Cardiac muscle cell (in vitro differentiated cells and primary cell): ENCODE results near the gene VAV3. TPM values are rescaled to one million over a fixed set of nuclear protein-coding genes. Genes with fewer than 3 reads are reported as not detected.

ENCODE experiments used
- DNase-seq, 2 donors: peaks; one replicate each; pipeline versions ENCODE4 v3.0.0 to v3.0.0-alpha.2; 2010 to 2017; ENCODE audit warnings: low read depth in 1 of 2, low spot score in 1 of 2
- H3K27ac ChIP-seq: fragments of 200-600 bp; sonication (generic); 2 replicates; pipeline ENCODE4 v1.5.1; 2016
- H3K27me3 ChIP-seq: fragments of 200-600 bp; sonication (generic); 2 replicates; pipeline ENCODE4 v1.6.0; 2016; ENCODE audit warnings: control low read depth
- H3K36me3 ChIP-seq: fragments of 200-600 bp; sonication (generic); 2 replicates; pipeline ENCODE4 v1.5.1; 2016; ENCODE audit warnings: control low read depth
- H3K4me1 ChIP-seq: fragments of 200-600 bp; sonication (generic); 2 replicates; pipeline ENCODE4 v1.8.1; 2017; ENCODE audit warnings: low read depth, mild to moderate bottlenecking, mixed run types
- H3K4me3 ChIP-seq: fragments of 200-600 bp; sonication (generic); 2 replicates; pipeline ENCODE4 v1.5.1; 2016; ENCODE audit warnings: mild to moderate bottlenecking
- H3K9me3 ChIP-seq: fragments of 200-600 bp; sonication (generic); 2 replicates; pipeline ENCODE4 v1.5.1; 2017; ENCODE audit warnings: low read depth, mild to moderate bottlenecking, control low read depth
- polyA plus RNA-seq: library from polyadenylated mRNA; unstranded; fragments of >200 nt; fragmentation: Nextera tagmentation; extraction: Ambion mirVana; gene quantifications from 2 replicates; pipeline ENCODE4 v1.2.1, GENCODE V29; 2016
- total RNA-seq: library from RNA; depleted of rRNA; stranded (reverse); fragments of >200 nt; gene quantifications from 2 replicates; pipeline ENCODE4 v1.2.3, GENCODE V29; 2016
- TF ChIP-seq, protein P1 (sequence below): IDR thresholded peaks from 2 replicates; pipeline ENCODE4 v1.5.1; 2012; ENCODE audit warnings: low read depth, mild to moderate bottlenecking, low read length

Gene VAV3
- total and polyA plus RNA-seq, 2 experiments from 2014 or later: 0.33 to 0.86 TPM

DNA sequence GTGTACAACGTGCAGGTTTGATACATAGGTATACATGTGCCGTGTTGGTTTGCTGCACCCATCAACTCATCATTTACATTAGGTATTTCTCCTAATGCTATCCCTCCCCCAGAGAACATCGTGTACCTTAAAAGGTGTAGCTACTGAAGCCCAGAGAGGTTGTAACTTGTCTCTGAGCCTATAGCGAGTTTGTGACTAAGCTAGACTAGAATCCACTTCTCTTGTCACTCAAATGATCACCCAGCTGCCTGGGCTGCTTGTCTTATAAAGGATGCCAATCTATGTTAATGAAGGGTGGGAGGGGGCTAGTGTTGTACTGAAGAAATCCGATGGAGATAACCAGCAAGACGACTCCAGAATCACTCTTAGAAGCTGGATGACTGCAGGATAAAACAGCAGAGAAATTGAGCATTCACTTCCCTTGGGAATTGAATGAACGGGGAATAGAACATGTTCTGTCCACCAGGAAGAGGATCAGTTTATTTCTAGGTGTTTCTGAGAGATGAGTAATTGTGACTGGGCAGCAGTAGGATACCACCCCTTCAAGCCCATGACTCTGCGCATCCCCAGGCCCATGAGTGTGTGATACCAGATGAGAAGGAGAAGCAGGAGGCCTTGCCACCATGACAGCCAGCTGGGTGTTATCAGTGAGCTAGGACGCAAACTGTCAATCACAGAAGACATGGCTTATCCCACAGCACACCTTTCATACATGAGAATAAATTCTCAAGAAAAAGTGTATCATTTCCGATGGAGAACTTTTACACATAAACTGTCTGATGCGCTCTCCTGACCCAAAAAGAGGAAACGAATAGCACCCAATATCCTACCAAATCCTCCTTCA, 433.7 kb downstream of the VAV3 start:
- no peaks in the 10 kb centered on the region for H3K36me3 ChIP-seq
- H3K4me3 ChIP-seq: no peak overlapping the region
- peaks cover 2% of the 10 kb centered on the region for H3K27me3 ChIP-seq
- no peak for DNase-seq
- no peaks in the 10 kb centered on the region for H3K9me3 ChIP-seq
- H3K4me1 ChIP-seq: no peaks in the 10 kb centered on the region
- no peak overlapping the region for H3K27ac ChIP-seq
- TF ChIP-seq, protein P1, sequence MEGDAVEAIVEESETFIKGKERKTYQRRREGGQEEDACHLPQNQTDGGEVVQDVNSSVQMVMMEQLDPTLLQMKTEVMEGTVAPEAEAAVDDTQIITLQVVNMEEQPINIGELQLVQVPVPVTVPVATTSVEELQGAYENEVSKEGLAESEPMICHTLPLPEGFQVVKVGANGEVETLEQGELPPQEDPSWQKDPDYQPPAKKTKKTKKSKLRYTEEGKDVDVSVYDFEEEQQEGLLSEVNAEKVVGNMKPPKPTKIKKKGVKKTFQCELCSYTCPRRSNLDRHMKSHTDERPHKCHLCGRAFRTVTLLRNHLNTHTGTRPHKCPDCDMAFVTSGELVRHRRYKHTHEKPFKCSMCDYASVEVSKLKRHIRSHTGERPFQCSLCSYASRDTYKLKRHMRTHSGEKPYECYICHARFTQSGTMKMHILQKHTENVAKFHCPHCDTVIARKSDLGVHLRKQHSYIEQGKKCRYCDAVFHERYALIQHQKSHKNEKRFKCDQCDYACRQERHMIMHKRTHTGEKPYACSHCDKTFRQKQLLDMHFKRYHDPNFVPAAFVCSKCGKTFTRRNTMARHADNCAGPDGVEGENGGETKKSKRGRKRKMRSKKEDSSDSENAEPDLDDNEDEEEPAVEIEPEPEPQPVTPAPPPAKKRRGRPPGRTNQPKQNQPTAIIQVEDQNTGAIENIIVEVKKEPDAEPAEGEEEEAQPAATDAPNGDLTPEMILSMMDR: no peak

DNA sequence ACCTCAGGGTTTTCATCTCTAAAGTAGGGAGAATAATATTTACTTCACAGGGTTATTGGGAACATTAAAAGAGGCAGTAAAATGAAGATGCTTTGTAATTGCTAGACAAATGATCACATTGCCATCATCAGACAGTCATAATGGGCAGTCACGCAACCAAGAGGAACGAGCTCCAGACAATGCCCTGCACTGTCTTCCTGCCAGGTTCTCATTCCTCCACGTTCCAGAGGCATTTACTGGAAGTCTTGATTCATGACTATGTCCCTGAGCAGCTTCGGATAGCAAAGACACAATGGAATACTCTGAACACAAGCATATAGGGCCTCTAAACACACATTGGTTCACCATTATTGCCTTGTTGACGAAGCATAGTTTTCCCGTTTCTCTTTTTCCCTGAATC, 434.4 kb downstream of the VAV3 start:
- TF ChIP-seq, protein P1: no peak
- H3K27me3 ChIP-seq: peaks cover 2% of the 10 kb centered on the region
- no peak overlapping the region for H3K27ac ChIP-seq
- H3K36me3 ChIP-seq: no peaks in the 10 kb centered on the region
- no peak for DNase-seq
- H3K4me1 ChIP-seq: no peaks in the 10 kb centered on the region
- H3K4me3 ChIP-seq: no peak overlapping the region
- H3K9me3 ChIP-seq: no peaks in the 10 kb centered on the region

DNA sequence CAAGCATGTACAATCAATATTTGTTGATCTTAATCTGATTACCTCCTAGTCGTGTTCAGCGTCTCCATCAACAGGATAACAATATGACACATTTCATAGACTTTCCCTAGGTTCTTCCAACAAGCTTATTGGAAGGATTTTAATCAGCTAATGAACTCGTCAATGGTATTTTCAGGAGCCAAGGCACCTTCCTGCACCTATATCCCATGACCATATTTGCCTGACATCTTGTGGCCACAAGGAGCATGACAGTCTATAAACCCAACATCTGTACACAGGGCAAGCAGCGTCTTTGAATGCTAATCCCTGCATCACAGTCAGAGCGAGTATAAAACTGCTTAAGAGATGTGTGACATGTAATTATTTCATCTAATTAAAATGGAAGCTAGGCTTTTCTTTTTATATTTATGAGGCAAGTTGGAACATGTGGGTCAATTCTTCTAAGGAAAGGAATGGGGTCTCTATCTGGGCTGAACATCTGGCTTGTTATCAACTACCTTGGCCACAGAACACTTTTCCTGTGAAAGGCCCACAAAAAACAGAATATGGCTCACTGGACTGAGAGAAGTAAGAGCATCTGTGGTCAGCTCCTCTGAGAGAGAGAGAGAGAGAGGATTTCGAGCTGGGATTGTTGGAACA, 435.4 kb downstream of the VAV3 start:
- TF ChIP-seq, protein P1: peak; percentile 73
- H3K9me3 ChIP-seq: no peaks in the 10 kb centered on the region
- no peaks in the 10 kb centered on the region for H3K36me3 ChIP-seq
- H3K4me1 ChIP-seq: no peaks in the 10 kb centered on the region
- no peak overlapping the region for H3K4me3 ChIP-seq
- H3K27ac ChIP-seq: no peak overlapping the region
- peak; percentile 58 to 59 for DNase-seq
- H3K27me3 ChIP-seq: peaks cover 2% of the 10 kb centered on the region

DNA sequence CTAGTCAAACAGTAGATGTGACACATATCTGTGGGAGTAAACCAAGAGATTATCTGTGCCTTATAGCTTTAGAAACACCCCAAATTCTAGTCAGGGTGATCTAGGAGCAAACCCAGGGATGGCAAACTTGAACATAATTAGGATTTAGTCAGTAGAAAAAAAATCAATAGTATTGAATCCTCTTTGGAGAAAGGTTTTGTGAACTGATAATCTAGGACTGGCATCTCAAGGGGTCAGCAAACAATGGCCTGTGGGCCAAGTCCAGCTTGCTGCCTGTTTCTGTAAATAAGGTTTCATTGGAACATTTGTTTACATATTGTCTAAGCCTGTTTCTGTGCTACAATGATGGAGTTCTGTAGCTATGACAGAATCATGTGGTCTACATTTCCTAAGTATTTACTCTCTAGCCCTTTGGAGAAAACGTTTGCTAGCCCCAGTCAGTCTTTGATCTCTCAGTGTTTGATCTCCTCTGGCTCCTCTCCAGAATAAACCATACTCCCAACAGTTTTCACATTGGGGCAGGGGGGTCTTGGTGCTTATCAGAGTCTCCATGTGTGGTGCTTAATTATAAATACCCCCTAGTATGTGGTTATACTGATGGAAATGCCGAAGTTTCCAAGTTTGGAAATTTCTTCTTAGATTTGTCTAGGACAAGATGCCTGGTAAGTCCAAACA, 438.3 kb downstream of the VAV3 start:
- no peaks in the 10 kb centered on the region for H3K36me3 ChIP-seq
- no peak overlapping the region for H3K27ac ChIP-seq
- peaks cover 2% of the 10 kb centered on the region for H3K27me3 ChIP-seq
- H3K4me1 ChIP-seq: no peaks in the 10 kb centered on the region
- no peak overlapping the region for H3K4me3 ChIP-seq
- DNase-seq: no peak
- no peaks in the 10 kb centered on the region for H3K9me3 ChIP-seq
- TF ChIP-seq, protein P1: no peak

DNA sequence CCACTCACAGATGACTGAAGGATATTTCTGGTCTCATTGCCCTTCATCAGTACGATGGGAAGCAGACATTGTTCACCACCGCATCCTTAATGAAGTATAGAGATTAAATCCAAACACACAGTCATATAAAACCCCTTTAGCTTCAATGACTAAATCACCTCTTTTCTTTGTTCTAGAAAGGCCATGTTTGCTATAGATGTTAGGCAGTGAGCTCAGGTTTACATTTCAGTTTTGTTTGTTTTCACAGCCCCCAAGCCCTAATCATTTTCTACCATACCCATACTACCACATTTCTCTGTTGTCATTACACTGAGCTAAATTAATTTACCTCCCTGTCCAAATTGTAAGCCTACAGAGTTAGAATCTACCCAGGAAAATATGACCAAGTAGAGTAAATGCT, 439.0 kb downstream of the VAV3 start:
- H3K27ac ChIP-seq: no peak overlapping the region
- DNase-seq: no peak
- no peaks in the 10 kb centered on the region for H3K9me3 ChIP-seq
- H3K27me3 ChIP-seq: peaks cover 2% of the 10 kb centered on the region
- no peaks in the 10 kb centered on the region for H3K36me3 ChIP-seq
- H3K4me3 ChIP-seq: no peak overlapping the region
- no peaks in the 10 kb centered on the region for H3K4me1 ChIP-seq
- TF ChIP-seq, protein P1: no peak
